K562 (cell line): ENCODE data around the gene FAM81B. TPM values are rescaled to one million over a fixed set of nuclear protein-coding genes. Genes with fewer than 3 reads are reported as not detected.
A peak's percentile ranks its signal among the peaks of the same experiment; 100 is the strongest.

Experiments used
- ATAC-seq: fragments of 200-7000 bp; cut with Tn5 transposase; 3 replicates; pipeline ENCODE4 v1.9.1; 2020; ENCODE audit warnings: moderate library complexity
- BruUV-seq: library from RNA; stranded (reverse); fragments of 400-500 nt; replicated peaks from 2 replicates; lab custom pipeline; 2021; lab: Mats Ljungman, UMichigan
- CTCF ChIA-PET: fragments of 300-600 bp; formaldehyde crosslinking; extraction: SDS; loops from one replicate; lab custom pipeline; 2021; ENCODE audit warnings: low intra/inter-chr PET ratio; lab: Yijun Ruan, JAX
- POLR2A ChIA-PET: fragments of 300-600, 350-650 bp; sonication (Branson Sonifier 250); formaldehyde crosslinking; extraction: SDS; loops from one replicate; lab custom pipeline; 2021; ENCODE audit warnings: antibody characterized with exemption, inconsistent platforms; lab: Yijun Ruan, JAX
- DNase-seq, 4 experiments: peaks; one replicate each; pipeline versions ENCODE4 v3.0.0 to v3.0.0-alpha.2; 2011 to 2018; ENCODE audit warnings: low spot score in 3 of 4, mixed read lengths in 3 of 4; ENCODE audit errors: extremely low read depth in 1 of 4
- FAIRE-seq: peaks from 2 replicates; lab custom pipeline; 2011; peaks lifted over from hg19 to GRCh38; lab: Jason Lieb, UNC
- H2AFZ ChIP-seq: 2 replicates; pipeline ENCODE4 v1.6.0; 2011; ENCODE audit warnings: low read depth, low read length, control low read depth, inconsistent platforms
- H3K27ac ChIP-seq: fragments of 200-600 bp; 3 replicates; pipeline ENCODE4 v1.8.0; 2011; ENCODE audit warnings: low read depth, mild to moderate bottlenecking, control low read depth, inconsistent platforms, low read length, moderate library complexity, mixed read lengths; ENCODE audit errors: extremely low read depth
- H3K27me3 ChIP-seq, 2 experiments: fragments of 300-600 bp in 1 of 2; 2 replicates in 1 of 2; 3 replicates in 1 of 2; pipeline versions ENCODE4 v1.6.0 to v1.8.0; 2011; ENCODE audit warnings: inconsistent platforms in 2 of 2, low read length in 2 of 2, mild to moderate bottlenecking in 1 of 2, mixed read lengths in 1 of 2, moderate library complexity in 1 of 2; ENCODE audit not compliant: control insufficient read depth in 2 of 2, insufficient read depth in 2 of 2
- H3K36me3 ChIP-seq: fragments of 300-600 bp; 3 replicates; pipeline ENCODE4 v1.8.0; 2011; ENCODE audit warnings: mild to moderate bottlenecking, low read length, inconsistent platforms; ENCODE audit not compliant: control insufficient read depth, insufficient read depth
- H3K4me1 ChIP-seq, 2 experiments: fragments of 200-600 bp in 1 of 2; replicated peaks in 1 of 2; 2 replicates in 1 of 2; 3 replicates in 1 of 2; pipeline versions ENCODE4 v1.5.1 to v1.8.0; 2011; ENCODE audit warnings: inconsistent platforms in 2 of 2, low read length in 2 of 2, mild to moderate bottlenecking in 1 of 2, mixed read lengths in 1 of 2, moderate library complexity in 1 of 2; ENCODE audit not compliant: control insufficient read depth in 2 of 2, insufficient read depth in 2 of 2
- H3K4me2 ChIP-seq: 2 replicates; pipeline ENCODE4 v1.6.1; 2011; ENCODE audit warnings: low read length, control low read depth, inconsistent platforms, mixed read lengths; ENCODE audit not compliant: insufficient read depth
- H3K4me3 ChIP-seq: fragments of 200-600 bp; sonication (generic), shearing (Covaris generic); 2 replicates; pipeline ENCODE4 v1.5.1; 2016; ENCODE audit warnings: control low read depth, inconsistent platforms
- H3K79me2 ChIP-seq: fragments of 200-600 bp; 3 replicates; pipeline ENCODE4 v1.8.0; 2011; ENCODE audit warnings: low read length, inconsistent platforms; ENCODE audit not compliant: control insufficient read depth, insufficient read depth
- H3K9ac ChIP-seq, 2 experiments: 2 replicates each; pipeline versions ENCODE4 v1.6.0 to v1.6.1; 2011; ENCODE audit warnings: low read depth in 2 of 2, low read length in 2 of 2, control low read depth in 1 of 2, inconsistent platforms in 1 of 2, mild to moderate bottlenecking in 1 of 2, mixed read lengths in 1 of 2; ENCODE audit not compliant: insufficient read depth in 1 of 2
- H3K9me1 ChIP-seq: one replicate; pipeline ENCODE4 v1.6.0; 2011; ENCODE audit warnings: inconsistent platforms, mild to moderate bottlenecking, low read length, moderate library complexity; ENCODE audit not compliant: control insufficient read depth, insufficient read depth
- H3K9me3 ChIP-seq: replicated peaks from 2 replicates; pipeline ENCODE4 v1.5.1; 2011; ENCODE audit warnings: low read depth, low read length, inconsistent platforms; ENCODE audit not compliant: control insufficient read depth, insufficient read depth
- H4K20me1 ChIP-seq: replicated peaks from 2 replicates; pipeline ENCODE4 v1.6.1; 2011; ENCODE audit warnings: low read length, inconsistent platforms, mixed read lengths; ENCODE audit not compliant: control insufficient read depth, insufficient read depth
- C11orf30 ChIP-seq: fragments of 450-650 bp; IDR thresholded peaks from 2 replicates; pipeline ENCODE4 v1.6.1; 2016; ENCODE audit warnings: low read depth, mild to moderate bottlenecking
- CBX5 ChIP-seq: IDR thresholded peaks from 2 replicates; pipeline ENCODE4 v1.6.1; 2014; ENCODE audit warnings: low read depth, borderline replicate concordance
- HEY1 ChIP-seq: fragments of 250-450 bp; sonication (Bioruptor Pico); IDR thresholded peaks from 2 replicates; pipeline ENCODE4 v1.5.0; 2020; ENCODE audit warnings: mild to moderate bottlenecking, moderate library complexity, borderline replicate concordance
- MAFF ChIP-seq: IDR thresholded peaks from 2 replicates; pipeline ENCODE4 v1.6.1; 2012; ENCODE audit warnings: low read length, improper control_type of control experiment
- MAFG ChIP-seq: fragments of 450-650 bp; conservative IDR thresholded peaks from 2 replicates; pipeline ENCODE4 v1.6.1; 2016; ENCODE audit warnings: missing genetic modification characterization, missing compliant biosample characterization
- MAFK ChIP-seq: IDR thresholded peaks from 2 replicates; pipeline ENCODE4 v1.6.1; 2011; ENCODE audit warnings: low read length, improper control_type of control experiment
- MEF2D ChIP-seq: conservative IDR thresholded peaks from 2 replicates; pipeline ENCODE4 v1.6.1; 2016; ENCODE audit warnings: low read depth, missing genetic modification characterization, missing compliant biosample characterization
- NUFIP1 ChIP-seq: fragments of 450-650 bp; IDR thresholded peaks from 2 replicates; pipeline ENCODE4 v1.6.1; 2018; ENCODE audit not compliant: partially characterized antibody
- SIX5 ChIP-seq, 2 experiments: IDR thresholded peaks; 2 replicates each; pipeline ENCODE4 v1.6.1; 2011; ENCODE audit warnings: low read length in 2 of 2, borderline replicate concordance in 1 of 2, low read depth in 1 of 2, mild to moderate bottlenecking in 1 of 2, moderate library complexity in 1 of 2; ENCODE audit not compliant: insufficient read depth in 1 of 2
- TAF15 ChIP-seq: fragments of 200-400 bp; formaldehyde crosslinking; IDR thresholded peaks from 2 replicates; pipeline ENCODE4 v1.6.1; 2017; ENCODE audit warnings: mild to moderate bottlenecking, low read depth, low read length, moderate library complexity
- U2AF1 ChIP-seq: fragments of 200-400 bp; formaldehyde crosslinking; optimal IDR thresholded peaks from 2 replicates; pipeline ENCODE3; 2017; ENCODE audit warnings: mild to moderate bottlenecking, low read depth, low read length, moderate library complexity
- ZNF24 ChIP-seq: fragments of 450-650 bp; IDR thresholded peaks from 2 replicates; pipeline ENCODE4 v1.6.1; 2016
- ZNF316 ChIP-seq: fragments of 450-650 bp; IDR thresholded peaks from 2 replicates; pipeline ENCODE4 v1.6.1; 2016
- WGBS: fragments of 100-300 bp; shearing (Covaris generic); methylation state at CpG from one replicate; pipeline ENCODE4 v1.1.6; 2016; ENCODE audit warnings: low coverage, mixed read lengths; ENCODE audit not compliant: insufficient coverage; ENCODE audit errors: missing lambda C conversion rate; 5-methylcytosine and 5-hydroxymethylcytosine counted together
- in situ Hi-C: fragments of 300-500 bp; cut with MboI; formaldehyde crosslinking; loops from 4 replicates; pipeline ENCODE4 v1.15.0; 2018; ENCODE audit warnings: inconsistent platforms, mixed read lengths
- intact Hi-C: fragments of 100-400 bp; cut with micrococcal nuclease; formaldehyde crosslinking; loops from 2 replicates; pipeline ENCODE4 v1.14.2; 2022
- polyA plus RNA-seq, 8 experiments: library from polyadenylated mRNA; depleted of rRNA in 4 of 8; stranded (reverse) in 5 of 8; unstranded in 3 of 8; fragments of >200 nt; fragmentation: Nextera tagmentation in 2 of 8; fragmentation: Illumina TruSeq in 1 of 8; extraction: Ambion mirVana in 2 of 8; extraction: Trizol in 1 of 8; gene quantifications; 2 replicates each; pipeline versions ENCODE4 v1.2.1 to v1.2.3, GENCODE V29; 2011 to 2014; ENCODE audit warnings: inconsistent platforms in 1 of 8, missing spikeins in 1 of 8
- total RNA-seq, 7 experiments: library from RNA; depleted of rRNA in 6 of 7; stranded (reverse); fragments of >200 nt in 6 of 7; fragmentation: Illumina TruSeq in 2 of 7; extraction: Trizol in 2 of 7; gene quantifications; 2 replicates each; pipeline versions ENCODE4 v1.2.1 to v1.2.3, GENCODE V29; 2011 to 2021; ENCODE audit warnings: low replicate concordance in 1 of 7
- TF ChIP-seq, protein P1 (sequence below): fragments of 450-650 bp; formaldehyde crosslinking; IDR thresholded peaks from 2 replicates; pipeline ENCODE4 v1.4.0; 2020; ENCODE audit warnings: mild to moderate bottlenecking

Gene FAM81B
- total and polyA plus RNA-seq, 9 of the 15 experiments (the other 6 are each of a cell fraction or from before 2014, with no cell fraction given): 0.08 to 0.64 (median 0.25) TPM; not detected in 2

GRCh38 chr5:95460665-95461064 is 69.5 kb downstream of the FAM81B start:
- in situ Hi-C loops: no loop called here
- ATAC-seq: no peak
- no peak overlapping the region for H2AFZ ChIP-seq
- POLR2A ChIA-PET: interaction anchor here (0.6 kb wide), 1 partner anchor 521 kb away, joined by 3 read pairs; no protein-coding TSS in a partner anchor
- no peaks in the 10 kb centered on the region for H3K9me1 ChIP-seq
- WGBS: 82% methylated on average over 2 of the region's 2 CpGs
- H3K9me3 ChIP-seq: no peaks in the 10 kb centered on the region
- no peak overlapping the region for H3K4me2 ChIP-seq
- BruUV-seq: no TSS peak
- no peaks in the 10 kb centered on the region for H3K79me2 ChIP-seq
- H4K20me1 ChIP-seq: no peaks in the 10 kb centered on the region
- no peaks in the 10 kb centered on the region for H3K4me1 ChIP-seq
- CTCF ChIA-PET: no interaction called here
- TF ChIP-seq MEF2D (tag): no peak
- TF ChIP-seq MAFG (tag): 0 out of 2 replicates have a peak, but pooled peaks have one; percentile 45
- peak; percentile 48 for TF ChIP-seq MAFF
- TF ChIP-seq MAFK: peak; percentile 52; the same call in 1 of the 2 replicates
- TF ChIP-seq ZNF316: peak; percentile 79
- peak; percentile 64 for TF ChIP-seq C11orf30
- no peak for TF ChIP-seq ZNF24
- no peak for TF ChIP-seq TAF15
- TF ChIP-seq, all 486 proteins: peak for 5
- intact Hi-C loops: no loop called here
- H3K27ac ChIP-seq: no peak overlapping the region
- DNase-seq: no peak
- no peak overlapping the region for H3K9ac ChIP-seq
- H3K4me3 ChIP-seq: no peak overlapping the region
- H3K36me3 ChIP-seq: peaks cover 25% of the 10 kb centered on the region
- no peaks in the 10 kb centered on the region for H3K27me3 ChIP-seq
- no peak for FAIRE-seq

- Histone ChIP-seq H3K9ac (no peak overlapping the region), H3K36me3 (peaks cover 35% of the 10 kb centered on the region; the same call in 2 of the 3 replicates), H3K79me2 (no peaks in the 10 kb centered on the region), H3K4me1 (no peaks in the 10 kb centered on the region), H3K4me3 (no peak overlapping the region), H3K27me3 (no peaks in the 10 kb centered on the region), H3K9me1 (no peaks in the 10 kb centered on the region), H4K20me1 (no peaks in the 10 kb centered on the region), H2AFZ (no peak overlapping the region), H3K4me2 (no peak overlapping the region), H3K27ac (no peak overlapping the region), H3K9me3 (no peaks in the 10 kb centered on the region)
- in situ Hi-C loops: no loop called here
- BruUV-seq: no TSS peak
- CTCF ChIA-PET: no interaction called here
- no peak for ATAC-seq
- POLR2A ChIA-PET: no interaction called here
- no peak for FAIRE-seq
- DNase-seq: no peak
- WGBS: 100% methylated on average over 1 of the region's 1 CpG
- intact Hi-C loops: no loop called here
- no peak for TF ChIP-seq U2AF1
- TF ChIP-seq NUFIP1: no peak
- TF ChIP-seq SIX5 (IDR thresholded peaks at IDR 0.05; ENCODE audit: borderline replicate concordance in 1 of 2, insufficient read depth in 1 of 2, low read depth in 1 of 2, low read length in 2 of 2): no peak
- TF ChIP-seq, protein P1, sequence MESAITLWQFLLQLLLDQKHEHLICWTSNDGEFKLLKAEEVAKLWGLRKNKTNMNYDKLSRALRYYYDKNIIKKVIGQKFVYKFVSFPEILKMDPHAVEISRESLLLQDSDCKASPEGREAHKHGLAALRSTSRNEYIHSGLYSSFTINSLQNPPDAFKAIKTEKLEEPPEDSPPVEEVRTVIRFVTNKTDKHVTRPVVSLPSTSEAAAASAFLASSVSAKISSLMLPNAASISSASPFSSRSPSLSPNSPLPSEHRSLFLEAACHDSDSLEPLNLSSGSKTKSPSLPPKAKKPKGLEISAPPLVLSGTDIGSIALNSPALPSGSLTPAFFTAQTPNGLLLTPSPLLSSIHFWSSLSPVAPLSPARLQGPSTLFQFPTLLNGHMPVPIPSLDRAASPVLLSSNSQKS (CRISPR knock-in tag): no peak
- TF ChIP-seq HEY1 (CRISPR knock-in tag): no peak
- TF ChIP-seq CBX5: no peak
These were observed 80.3 kb downstream of the FAM81B start for GRCh38 chr5:95471487-95471886.
